HEK293 (cell line): ENCODE measurements around the gene GAD1.

Experiments used
- AEBP2 ChIP-seq: fragments of 450-650 bp; formaldehyde crosslinking; IDR thresholded peaks from 2 replicates; pipeline ENCODE4 v1.5.1; 2016; ENCODE audit warnings: missing biosample characterization, missing genetic modification characterization, borderline replicate concordance
- KLF1 ChIP-seq: fragments of 450-650 bp; formaldehyde crosslinking; IDR thresholded peaks from 2 replicates; pipeline ENCODE4 v1.5.1; 2016; ENCODE audit warnings: missing biosample characterization, missing genetic modification characterization
- KLF8 ChIP-seq: fragments of 450-650 bp; formaldehyde crosslinking; IDR thresholded peaks from 2 replicates; pipeline ENCODE4 v1.5.1; 2016; ENCODE audit warnings: missing biosample characterization, missing genetic modification characterization
- MYNN ChIP-seq: fragments of 450-650 bp; formaldehyde crosslinking; IDR thresholded peaks from 2 replicates; pipeline ENCODE4 v1.5.1; 2016; ENCODE audit warnings: missing biosample characterization, missing genetic modification characterization, borderline replicate concordance
- PRDM4 ChIP-seq: fragments of 450-650 bp; formaldehyde crosslinking; IDR thresholded peaks from 2 replicates; pipeline ENCODE4 v1.5.1; 2017; ENCODE audit warnings: missing biosample characterization, missing genetic modification characterization
- SETDB1 ChIP-seq: IDR thresholded peaks from one replicate; pipeline ENCODE4 v1.6.1; 2017; ENCODE audit warnings: mild to moderate bottlenecking, low read length, moderate library complexity, mixed read lengths; ENCODE audit not compliant: insufficient read length
- TRIM28 ChIP-seq: IDR thresholded peaks from 2 replicates; pipeline ENCODE4 v1.6.1; 2011; ENCODE audit warnings: low read length, control low read depth, borderline replicate concordance
- ZBTB26 ChIP-seq: fragments of 450-650 bp; formaldehyde crosslinking; optimal IDR thresholded peaks from 2 replicates; pipeline ENCODE3; 2016; ENCODE audit warnings: missing biosample characterization, mild to moderate bottlenecking, missing genetic modification characterization
- ZBTB8A ChIP-seq: fragments of 450-650 bp; formaldehyde crosslinking; IDR thresholded peaks from 2 replicates; pipeline ENCODE4 v1.5.1; 2016; ENCODE audit warnings: missing biosample characterization, missing genetic modification characterization
- ZEB2 ChIP-seq: fragments of 450-650 bp; formaldehyde crosslinking; IDR thresholded peaks from 2 replicates; pipeline ENCODE4 v1.5.1; 2016; ENCODE audit warnings: missing biosample characterization, missing genetic modification characterization
- ZFP69B ChIP-seq: fragments of 450-650 bp; formaldehyde crosslinking; IDR thresholded peaks from 2 replicates; pipeline ENCODE4 v1.5.1; 2016; ENCODE audit warnings: missing biosample characterization, missing genetic modification characterization
- ZNF112 ChIP-seq: fragments of 450-650 bp; formaldehyde crosslinking; IDR thresholded peaks from 2 replicates; pipeline ENCODE4 v1.5.0; 2017; ENCODE audit warnings: missing biosample characterization, missing genetic modification characterization
- ZNF121 ChIP-seq: fragments of 450-650 bp; formaldehyde crosslinking; IDR thresholded peaks from 2 replicates; pipeline ENCODE4 v1.5.1; 2016; ENCODE audit warnings: missing biosample characterization, missing genetic modification characterization
- ZNF132 ChIP-seq: fragments of 450-650 bp; formaldehyde crosslinking; IDR thresholded peaks from 2 replicates; pipeline ENCODE4 v1.5.1; 2017; ENCODE audit warnings: missing biosample characterization, missing genetic modification characterization, borderline replicate concordance
- ZNF18 ChIP-seq: fragments of 450-650 bp; formaldehyde crosslinking; IDR thresholded peaks from 2 replicates; pipeline ENCODE4 v1.5.1; 2016; ENCODE audit warnings: missing biosample characterization, missing genetic modification characterization
- ZNF19 ChIP-seq: fragments of 450-650 bp; formaldehyde crosslinking; IDR thresholded peaks from 2 replicates; pipeline ENCODE4; 2016; ENCODE audit warnings: missing biosample characterization, missing genetic modification characterization, low read depth
- ZNF23 ChIP-seq: fragments of 450-650 bp; formaldehyde crosslinking; IDR thresholded peaks from 2 replicates; pipeline ENCODE4 v1.5.1; 2016; ENCODE audit warnings: missing biosample characterization, missing genetic modification characterization, borderline replicate concordance
- ZNF239 ChIP-seq: fragments of 450-650 bp; formaldehyde crosslinking; IDR thresholded peaks from 2 replicates; pipeline ENCODE4 v1.5.1; 2016; ENCODE audit warnings: missing biosample characterization, missing genetic modification characterization
- ZNF354C ChIP-seq: fragments of 450-650 bp; formaldehyde crosslinking; IDR thresholded peaks from 2 replicates; pipeline ENCODE4 v1.5.1; 2016; ENCODE audit warnings: missing biosample characterization, missing genetic modification characterization, low read depth, borderline replicate concordance
- ZNF366 ChIP-seq: fragments of 450-650 bp; formaldehyde crosslinking; conservative IDR thresholded peaks from 2 replicates; pipeline ENCODE4 v1.5.1; 2016; ENCODE audit warnings: missing biosample characterization, missing genetic modification characterization
- ZNF521 ChIP-seq: fragments of 450-650 bp; formaldehyde crosslinking; IDR thresholded peaks from 2 replicates; pipeline ENCODE4 v1.5.1; 2017; ENCODE audit warnings: missing biosample characterization, mild to moderate bottlenecking, missing genetic modification characterization
- ZNF555 ChIP-seq: fragments of 450-650 bp; formaldehyde crosslinking; conservative IDR thresholded peaks from 2 replicates; pipeline ENCODE4 v1.5.1; 2017; ENCODE audit warnings: missing biosample characterization, mild to moderate bottlenecking, missing genetic modification characterization, inconsistent platforms
- ZNF645 ChIP-seq: fragments of 450-650 bp; formaldehyde crosslinking; IDR thresholded peaks from 2 replicates; pipeline ENCODE4; 2016; ENCODE audit warnings: missing biosample characterization, missing genetic modification characterization
- ZNF660 ChIP-seq: fragments of 450-650 bp; IDR thresholded peaks from 2 replicates; pipeline ENCODE4 v1.5.1; 2018; ENCODE audit warnings: missing biosample characterization, mild to moderate bottlenecking, missing genetic modification characterization
- ZNF677 ChIP-seq: fragments of 450-650 bp; IDR thresholded peaks from 2 replicates; pipeline ENCODE4 v1.5.0; 2018; ENCODE audit warnings: missing biosample characterization, mild to moderate bottlenecking, missing genetic modification characterization, moderate library complexity
- ZNF747 ChIP-seq: fragments of 450-650 bp; formaldehyde crosslinking; IDR thresholded peaks from 2 replicates; pipeline ENCODE4 v1.5.1; 2016; ENCODE audit warnings: missing biosample characterization, missing genetic modification characterization
- ZNF76 ChIP-seq: fragments of 450-650 bp; formaldehyde crosslinking; IDR thresholded peaks from 2 replicates; pipeline ENCODE4; 2016; ENCODE audit warnings: low read depth, missing biosample characterization, missing genetic modification characterization, borderline replicate concordance
- ZNF777 ChIP-seq: fragments of 450-650 bp; formaldehyde crosslinking; IDR thresholded peaks from 2 replicates; pipeline ENCODE4 v1.5.1; 2017; ENCODE audit warnings: missing biosample characterization, missing genetic modification characterization, borderline replicate concordance
- ZSCAN4 ChIP-seq: fragments of 450-650 bp; formaldehyde crosslinking; IDR thresholded peaks from 2 replicates; pipeline ENCODE4 v1.5.1; 2017; ENCODE audit warnings: missing biosample characterization, missing genetic modification characterization
- ZXDB ChIP-seq: fragments of 450-650 bp; formaldehyde crosslinking; IDR thresholded peaks from 2 replicates; pipeline ENCODE4 v1.5.1; 2016; ENCODE audit warnings: missing biosample characterization, missing genetic modification characterization

The GAD1 gene

GRCh38 chr2:170817093-170818035, 677 bp downstream of the GAD1 start (continued):
- TF ChIP-seq ZNF645 (tag by site-specific recombination) = no peak
- TF ChIP-seq PRDM4 (tag by site-specific recombination) = no peak
- peak; percentile 90 for TF ChIP-seq ZXDB (tag by site-specific recombination)
- TF ChIP-seq ZNF23 (tag by site-specific recombination) = no peak
- TF ChIP-seq TRIM28 = no peak
- TF ChIP-seq ZNF354C (tag by site-specific recombination) = no peak
- no peak for TF ChIP-seq ZNF777 (tag by site-specific recombination)
- TF ChIP-seq KLF8 (tag by site-specific recombination) = no peak
- TF ChIP-seq ZNF555 = no peak
- TF ChIP-seq ZBTB26 (tag by site-specific recombination) = peak; percentile 56
- TF ChIP-seq AEBP2 (tag by site-specific recombination) = no peak
- no peak for TF ChIP-seq KLF1 (tag by site-specific recombination)
- peak; percentile 41 for TF ChIP-seq ZFP69B (tag by site-specific recombination)
- TF ChIP-seq ZNF132 (tag by site-specific recombination) = no peak
- peak; percentile 73 for TF ChIP-seq ZBTB8A (tag by site-specific recombination)
- no peak for TF ChIP-seq ZNF521 (tag by site-specific recombination)
- TF ChIP-seq ZNF677 = no peak
- no peak for TF ChIP-seq ZNF76 (tag by site-specific recombination)
- TF ChIP-seq ZNF18 (tag by site-specific recombination) = no peak
- no peak for TF ChIP-seq ZNF121 (tag by site-specific recombination)
- TF ChIP-seq MYNN (tag by site-specific recombination) = no peak
- no peak for TF ChIP-seq SETDB1
- no peak for TF ChIP-seq ZNF239 (tag by site-specific recombination)
- 0 out of 2 replicates have a peak, but pooled peaks have one; percentile 24 for TF ChIP-seq ZEB2 (tag by site-specific recombination)
- TF ChIP-seq ZNF366 = 0 out of 2 replicates have a peak, but pooled peaks have one; percentile 3
- TF ChIP-seq ZNF112 (tag by site-specific recombination) = no peak
- no peak for TF ChIP-seq ZNF747
- TF ChIP-seq ZNF19 (tag by site-specific recombination) = no peak
- no peak for TF ChIP-seq ZSCAN4 (tag by site-specific recombination)
- no peak for TF ChIP-seq ZNF660 (tag by site-specific recombination)
